ENCODE data around the gene LRRTM3.

DNA sequence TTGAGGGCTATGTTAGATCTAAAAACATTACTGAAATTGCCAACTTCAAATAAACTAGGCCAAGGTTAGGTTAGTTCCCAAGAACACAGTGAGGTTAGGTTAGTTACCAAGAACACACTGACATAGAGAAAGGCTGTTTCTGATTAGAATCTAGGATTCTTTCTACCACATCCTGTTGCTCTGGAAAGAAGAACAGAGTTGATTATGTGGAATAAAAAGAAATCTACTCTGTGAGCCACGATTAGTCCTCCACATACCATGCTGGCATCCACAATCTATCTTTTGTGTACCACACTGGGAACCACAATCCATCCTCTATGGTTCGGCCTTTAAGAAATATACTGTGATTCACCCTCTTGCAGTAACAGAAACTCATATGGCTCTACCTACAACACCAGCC is 91.4 kb downstream of the LRRTM3 start:
- TF ChIP-seq EP300 (IDR thresholded peaks at IDR 0.05; ENCODE audit: borderline replicate concordance) (no peak), ZBTB7A (IDR thresholded peaks at IDR 0.05; ENCODE audit: low read depth) (no peak), RAD21 (IDR thresholded peaks at IDR 0.05; ENCODE audit: low read depth) (no peak), TAF1 (IDR thresholded peaks at IDR 0.05; ENCODE audit: low read depth) (no peak), CREB1 (IDR thresholded peaks at IDR 0.05; ENCODE audit: low read depth) (no peak), NFIC (IDR thresholded peaks at IDR 0.05) (no peak), EGR1 (IDR thresholded peaks at IDR 0.05) (no peak), CEBPB (IDR thresholded peaks at IDR 0.05) (no peak), FOXM1 (IDR thresholded peaks at IDR 0.05; ENCODE audit: borderline replicate concordance, low read depth) (no peak), TEAD4 (IDR thresholded peaks at IDR 0.05) (no peak)
- TF ChIP-seq, protein P1, sequence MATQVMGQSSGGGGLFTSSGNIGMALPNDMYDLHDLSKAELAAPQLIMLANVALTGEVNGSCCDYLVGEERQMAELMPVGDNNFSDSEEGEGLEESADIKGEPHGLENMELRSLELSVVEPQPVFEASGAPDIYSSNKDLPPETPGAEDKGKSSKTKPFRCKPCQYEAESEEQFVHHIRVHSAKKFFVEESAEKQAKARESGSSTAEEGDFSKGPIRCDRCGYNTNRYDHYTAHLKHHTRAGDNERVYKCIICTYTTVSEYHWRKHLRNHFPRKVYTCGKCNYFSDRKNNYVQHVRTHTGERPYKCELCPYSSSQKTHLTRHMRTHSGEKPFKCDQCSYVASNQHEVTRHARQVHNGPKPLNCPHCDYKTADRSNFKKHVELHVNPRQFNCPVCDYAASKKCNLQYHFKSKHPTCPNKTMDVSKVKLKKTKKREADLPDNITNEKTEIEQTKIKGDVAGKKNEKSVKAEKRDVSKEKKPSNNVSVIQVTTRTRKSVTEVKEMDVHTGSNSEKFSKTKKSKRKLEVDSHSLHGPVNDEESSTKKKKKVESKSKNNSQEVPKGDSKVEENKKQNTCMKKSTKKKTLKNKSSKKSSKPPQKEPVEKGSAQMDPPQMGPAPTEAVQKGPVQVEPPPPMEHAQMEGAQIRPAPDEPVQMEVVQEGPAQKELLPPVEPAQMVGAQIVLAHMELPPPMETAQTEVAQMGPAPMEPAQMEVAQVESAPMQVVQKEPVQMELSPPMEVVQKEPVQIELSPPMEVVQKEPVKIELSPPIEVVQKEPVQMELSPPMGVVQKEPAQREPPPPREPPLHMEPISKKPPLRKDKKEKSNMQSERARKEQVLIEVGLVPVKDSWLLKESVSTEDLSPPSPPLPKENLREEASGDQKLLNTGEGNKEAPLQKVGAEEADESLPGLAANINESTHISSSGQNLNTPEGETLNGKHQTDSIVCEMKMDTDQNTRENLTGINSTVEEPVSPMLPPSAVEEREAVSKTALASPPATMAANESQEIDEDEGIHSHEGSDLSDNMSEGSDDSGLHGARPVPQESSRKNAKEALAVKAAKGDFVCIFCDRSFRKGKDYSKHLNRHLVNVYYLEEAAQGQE (IDR thresholded peaks at IDR 0.05; ENCODE audit: low read depth), result no peak
- TF ChIP-seq, protein P2, sequence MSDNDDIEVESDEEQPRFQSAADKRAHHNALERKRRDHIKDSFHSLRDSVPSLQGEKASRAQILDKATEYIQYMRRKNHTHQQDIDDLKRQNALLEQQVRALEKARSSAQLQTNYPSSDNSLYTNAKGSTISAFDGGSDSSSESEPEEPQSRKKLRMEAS (IDR thresholded peaks at IDR 0.05), result no peak
- TF ChIP-seq, protein P3, sequence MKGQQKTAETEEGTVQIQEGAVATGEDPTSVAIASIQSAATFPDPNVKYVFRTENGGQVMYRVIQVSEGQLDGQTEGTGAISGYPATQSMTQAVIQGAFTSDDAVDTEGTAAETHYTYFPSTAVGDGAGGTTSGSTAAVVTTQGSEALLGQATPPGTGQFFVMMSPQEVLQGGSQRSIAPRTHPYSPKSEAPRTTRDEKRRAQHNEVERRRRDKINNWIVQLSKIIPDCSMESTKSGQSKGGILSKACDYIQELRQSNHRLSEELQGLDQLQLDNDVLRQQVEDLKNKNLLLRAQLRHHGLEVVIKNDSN (IDR thresholded peaks at IDR 0.05), result no peak
